NT2/D1 (cell line): ENCODE data around the gene GRXCR1.

Source experiments
- DNase-seq: peaks from one replicate; pipeline ENCODE4 v3.0.0-alpha.2; 2011; ENCODE audit warnings: low read depth, low spot score
- H3K27me3 ChIP-seq: 2 replicates; pipeline ENCODE4 v1.6.0; 2011; ENCODE audit warnings: mild to moderate bottlenecking; ENCODE audit not compliant: insufficient read length, insufficient read depth
- H3K36me3 ChIP-seq: 2 replicates; pipeline ENCODE4 v1.6.1; 2011; ENCODE audit warnings: mild to moderate bottlenecking, low read length, mixed read lengths; ENCODE audit not compliant: insufficient read depth, insufficient read length
- H3K4me1 ChIP-seq: 2 replicates; pipeline ENCODE4 v1.5.1; 2011; ENCODE audit not compliant: insufficient read depth, insufficient read length
- H3K4me3 ChIP-seq: 2 replicates; pipeline ENCODE4 v1.5.1; 2011; ENCODE audit warnings: low read depth; ENCODE audit not compliant: insufficient read length
- H3K9ac ChIP-seq: 2 replicates; pipeline ENCODE4 v1.6.0; 2011; ENCODE audit warnings: low read depth; ENCODE audit not compliant: insufficient read length
- H3K9me3 ChIP-seq: 2 replicates; pipeline ENCODE4 v1.5.1; 2011; ENCODE audit warnings: mild to moderate bottlenecking, low read length; ENCODE audit not compliant: insufficient read depth
- SUZ12 ChIP-seq: IDR thresholded peaks from 2 replicates; pipeline ENCODE4 v1.6.1; 2011; ENCODE audit not compliant: insufficient read length, insufficient read depth; ENCODE audit errors: extremely low read depth
- YY1 ChIP-seq: IDR thresholded peaks from 2 replicates; pipeline ENCODE4 v1.6.1; 2011; ENCODE audit not compliant: insufficient read length, insufficient read depth
- ZNF274 ChIP-seq: IDR thresholded peaks from 2 replicates; pipeline ENCODE4 v1.6.1; 2011; ENCODE audit warnings: mild to moderate bottlenecking, low read depth, low read length

GRXCR1 gene

GRCh38 chr4:42906891-42907759 lies 14.6 kb downstream of the GRXCR1 start:
- H3K4me3 ChIP-seq: no peak overlapping the region
- no peaks in the 10 kb centered on the region for H3K9me3 ChIP-seq
- no peaks in the 10 kb centered on the region for H3K4me1 ChIP-seq
- no peak for DNase-seq
- no peak overlapping the region for H3K9ac ChIP-seq
- H3K27me3 ChIP-seq: no peaks in the 10 kb centered on the region
- H3K36me3 ChIP-seq: no peaks in the 10 kb centered on the region
- TF ChIP-seq ZNF274: no peak
- TF ChIP-seq SUZ12: no peak
- TF ChIP-seq YY1: no peak

DNA sequence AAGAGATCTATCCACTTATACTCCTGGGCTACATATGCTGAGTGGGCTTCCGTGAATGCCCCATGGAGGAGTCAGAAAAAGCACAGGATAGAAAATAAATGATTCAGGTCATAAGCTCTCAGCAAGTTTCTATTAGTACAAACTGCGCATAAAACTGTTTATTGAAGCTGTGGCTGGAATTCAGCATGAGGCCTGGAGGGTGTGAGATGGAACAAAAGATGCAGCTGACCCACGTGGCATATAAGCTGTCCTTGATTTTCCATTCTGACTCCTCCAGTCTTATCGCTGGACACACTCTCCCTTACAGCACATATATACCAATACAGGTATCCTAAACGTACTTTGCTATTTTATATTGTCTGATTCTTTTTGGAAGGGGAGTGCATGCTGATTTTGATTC lies 17.9 kb downstream of the GRXCR1 start:
- Histone ChIP-seq H3K36me3 (no peaks in the 10 kb centered on the region), H3K9me3 (no peaks in the 10 kb centered on the region), H3K27me3 (no peaks in the 10 kb centered on the region), H3K4me3 (no peak overlapping the region), H3K4me1 (no peaks in the 10 kb centered on the region), H3K9ac (no peak overlapping the region)
- no peak for TF ChIP-seq YY1
- no peak for TF ChIP-seq ZNF274
- TF ChIP-seq SUZ12: no peak
- DNase-seq: no peak

DNA sequence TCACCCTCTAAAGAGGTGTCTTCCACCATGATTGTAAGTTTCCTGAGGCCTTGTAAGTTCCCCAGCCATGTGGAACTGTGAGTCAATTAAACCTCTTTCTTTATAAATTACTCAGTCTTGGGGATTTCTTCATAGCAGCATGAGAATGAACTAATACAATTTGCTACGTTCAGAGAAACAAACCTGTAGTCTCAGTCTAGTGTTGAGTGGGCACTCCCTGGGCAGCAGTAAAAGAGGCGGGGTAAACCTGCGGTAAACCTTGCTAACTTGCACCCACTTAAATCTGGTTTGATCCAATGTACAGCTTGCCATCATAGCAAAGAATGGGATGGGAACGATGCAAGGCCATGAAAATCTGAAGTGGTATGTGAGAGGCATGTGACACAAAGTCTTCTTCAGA lies 22.4 kb downstream of the GRXCR1 start:
- Histone ChIP-seq H3K27me3 (no peaks in the 10 kb centered on the region), H3K4me1 (no peaks in the 10 kb centered on the region), H3K9me3 (no peaks in the 10 kb centered on the region), H3K9ac (no peak overlapping the region), H3K36me3 (no peaks in the 10 kb centered on the region), H3K4me3 (no peak overlapping the region)
- TF ChIP-seq ZNF274 (no peak), YY1 (no peak), SUZ12 (no peak)
- no peak for DNase-seq

GRCh38 chr4:42915484-42915883 lies 23.0 kb downstream of the GRXCR1 start:
- Histone ChIP-seq H3K27me3 (no peaks in the 10 kb centered on the region), H3K9ac (no peak overlapping the region), H3K36me3 (no peaks in the 10 kb centered on the region), H3K4me1 (no peaks in the 10 kb centered on the region), H3K9me3 (no peaks in the 10 kb centered on the region), H3K4me3 (no peak overlapping the region)
- TF ChIP-seq ZNF274 (no peak), YY1 (no peak), SUZ12 (no peak)
- DNase-seq: no peak

DNA sequence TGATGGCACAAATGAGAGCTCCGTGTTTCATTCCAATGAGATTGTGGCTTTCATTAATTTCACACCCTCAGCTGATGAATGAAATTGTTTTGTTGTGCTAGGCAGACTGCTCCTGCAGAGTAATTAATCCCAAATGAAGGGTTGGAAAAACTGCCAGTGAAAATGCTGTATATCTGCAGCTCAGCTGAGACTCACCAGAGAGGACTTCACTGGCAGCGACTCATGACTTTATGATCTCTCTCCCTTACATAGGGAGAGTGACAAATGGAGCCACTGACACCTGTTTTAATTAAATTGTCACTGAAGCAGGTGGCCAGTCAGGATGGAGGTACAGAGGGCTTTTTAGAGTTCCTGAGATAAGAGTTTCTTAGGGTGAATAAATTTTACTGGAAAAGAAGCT lies 24.8 kb downstream of the GRXCR1 start:
- Histone ChIP-seq H3K9me3 (no peaks in the 10 kb centered on the region), H3K36me3 (no peaks in the 10 kb centered on the region), H3K9ac (no peak overlapping the region), H3K4me3 (no peak overlapping the region), H3K27me3 (no peaks in the 10 kb centered on the region), H3K4me1 (peaks cover 2% of the 10 kb centered on the region)
- TF ChIP-seq ZNF274: no peak
- TF ChIP-seq YY1: no peak
- TF ChIP-seq SUZ12: no peak
- no peak for DNase-seq

GRCh38 chr4:42923431-42923830 lies 30.9 kb downstream of the GRXCR1 start:
- Histone ChIP-seq H3K36me3 (no peaks in the 10 kb centered on the region), H3K27me3 (no peaks in the 10 kb centered on the region), H3K9ac (no peak overlapping the region), H3K4me3 (no peak overlapping the region), H3K4me1 (peaks cover 2% of the 10 kb centered on the region), H3K9me3 (no peaks in the 10 kb centered on the region)
- DNase-seq: no peak
- TF ChIP-seq SUZ12: no peak
- no peak for TF ChIP-seq YY1
- TF ChIP-seq ZNF274: no peak

DNA sequence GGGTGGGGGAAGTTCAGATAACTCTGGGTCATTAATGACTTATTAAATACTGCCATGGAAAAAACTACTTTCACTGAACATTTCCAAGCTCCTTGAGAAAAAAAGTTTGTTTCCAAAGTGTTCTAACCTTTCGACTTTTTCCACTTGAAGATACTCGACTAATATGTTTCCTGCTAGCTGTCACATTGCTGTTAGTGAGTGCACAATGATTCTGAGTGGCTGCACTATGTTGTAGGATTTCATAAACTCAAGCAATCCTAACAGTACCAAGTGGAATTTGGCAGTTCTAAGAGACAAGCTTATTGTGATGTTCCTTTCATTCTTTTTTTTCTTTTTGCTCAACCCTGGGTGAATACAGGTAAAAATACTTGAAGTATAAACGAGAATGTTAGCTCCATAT lies 33.4 kb downstream of the GRXCR1 start:
- DNase-seq: no peak
- TF ChIP-seq SUZ12 (no peak), YY1 (no peak), ZNF274 (no peak)

More for the DNA sequence above, 33.4 kb downstream of the GRXCR1 start:
- H3K4me3 ChIP-seq: no peak overlapping the region
- H3K9me3 ChIP-seq: no peaks in the 10 kb centered on the region
- H3K27me3 ChIP-seq: no peaks in the 10 kb centered on the region
- no peak overlapping the region for H3K9ac ChIP-seq
- H3K4me1 ChIP-seq: peaks cover 2% of the 10 kb centered on the region
- H3K36me3 ChIP-seq: no peaks in the 10 kb centered on the region
